Measurements from ENCODE around the gene AGBL1. TPM values are rescaled to one million over a fixed set of nuclear protein-coding genes. Genes with fewer than 3 reads are reported as not detected.
"Not testable (repeated sequence)": the region's sequence is repeated elsewhere in the genome, so short reads cannot be mapped to it uniquely, and the experiment has no call there.

AGBL1 gene
- total and polyA plus RNA-seq, 7 donors: 0.96 to 34.8 (median 6.6) TPM

- ATAC-seq: peak; percentile 57 to 80 (median 72)
- Histone ChIP-seq H3K4me3 (no peak overlapping the region), H3K4me1 (peaks cover 15% of the 10 kb centered on the region), H3K9me3 (no peaks in the 10 kb centered on the region), H3K36me3 (ENCODE audit: insufficient read depth in 1 of 2, low read depth in 1 of 2) (no peaks in the 10 kb centered on the region), H3K27ac (no peak overlapping the region), H3K27me3 (ENCODE audit: insufficient read depth in 3 of 3, low read length in 2 of 3) (no peaks in the 10 kb centered on the region)
- WGBS, 3 donors: 69 to 76% (median 70%) methylated on average over 4 of the region's 4 CpGs
- TF ChIP-seq, protein P1, sequence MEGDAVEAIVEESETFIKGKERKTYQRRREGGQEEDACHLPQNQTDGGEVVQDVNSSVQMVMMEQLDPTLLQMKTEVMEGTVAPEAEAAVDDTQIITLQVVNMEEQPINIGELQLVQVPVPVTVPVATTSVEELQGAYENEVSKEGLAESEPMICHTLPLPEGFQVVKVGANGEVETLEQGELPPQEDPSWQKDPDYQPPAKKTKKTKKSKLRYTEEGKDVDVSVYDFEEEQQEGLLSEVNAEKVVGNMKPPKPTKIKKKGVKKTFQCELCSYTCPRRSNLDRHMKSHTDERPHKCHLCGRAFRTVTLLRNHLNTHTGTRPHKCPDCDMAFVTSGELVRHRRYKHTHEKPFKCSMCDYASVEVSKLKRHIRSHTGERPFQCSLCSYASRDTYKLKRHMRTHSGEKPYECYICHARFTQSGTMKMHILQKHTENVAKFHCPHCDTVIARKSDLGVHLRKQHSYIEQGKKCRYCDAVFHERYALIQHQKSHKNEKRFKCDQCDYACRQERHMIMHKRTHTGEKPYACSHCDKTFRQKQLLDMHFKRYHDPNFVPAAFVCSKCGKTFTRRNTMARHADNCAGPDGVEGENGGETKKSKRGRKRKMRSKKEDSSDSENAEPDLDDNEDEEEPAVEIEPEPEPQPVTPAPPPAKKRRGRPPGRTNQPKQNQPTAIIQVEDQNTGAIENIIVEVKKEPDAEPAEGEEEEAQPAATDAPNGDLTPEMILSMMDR (IDR thresholded peaks at IDR 0.05): peak; percentile 55
- intact Hi-C loops (cut with DNase I): loop anchor here in 1 of 2 donors (10.0 kb wide), 1 partner anchor 130 kb away; no protein-coding TSS in a partner anchor
- no peak for DNase-seq
Observed at GRCh38 chr15:86115145-86115801, 35.6 kb downstream of the AGBL1 start.

- H3K9me3 ChIP-seq: no peaks in the 10 kb centered on the region
- intact Hi-C loops (cut with DNase I): no loop called here
- TF ChIP-seq, protein P1 (IDR thresholded peaks at IDR 0.05): no peak
- H3K36me3 ChIP-seq (ENCODE audit: insufficient read depth in 1 of 2, low read depth in 1 of 2): no peaks in the 10 kb centered on the region
- no peak for DNase-seq
- 68 to 79% (median 70%) methylated on average over 7 of the region's 7 CpGs for WGBS, 3 donors
- no peak overlapping the region for H3K27ac ChIP-seq
- H3K27me3 ChIP-seq (ENCODE audit: insufficient read depth in 3 of 3, low read length in 2 of 3): no peaks in the 10 kb centered on the region
- ATAC-seq: no peak
- H3K4me1 ChIP-seq: peaks cover 6% of the 10 kb centered on the region
- H3K4me3 ChIP-seq: no peak overlapping the region
Observed at GRCh38 chr15:86121568-86122225, 42.0 kb downstream of the AGBL1 start.

- DNase-seq; intact Hi-C loops (cut with DNase I); H3K27me3 ChIP-seq (ENCODE audit: insufficient read depth in 3 of 3, low read length in 2 of 3); H3K4me1 ChIP-seq; H3K27ac ChIP-seq; H3K36me3 ChIP-seq (ENCODE audit: insufficient read depth in 1 of 2, low read depth in 1 of 2); H3K9me3 ChIP-seq; H3K4me3 ChIP-seq; ATAC-seq: not testable (repeated sequence)
- 84 to 86% (median 86%) methylated on average over 3 of the region's 3 CpGs for WGBS, 3 donors
Observed at GRCh38 chr15:86122691-86123391, 43.2 kb downstream of the AGBL1 start.

- Histone ChIP-seq H3K27ac (no peak overlapping the region), H3K9me3 (no peaks in the 10 kb centered on the region), H3K27me3 (ENCODE audit: insufficient read depth in 3 of 3, low read length in 2 of 3) (no peaks in the 10 kb centered on the region), H3K4me1 (peaks cover 13% of the 10 kb centered on the region), H3K36me3 (ENCODE audit: insufficient read depth in 1 of 2, low read depth in 1 of 2) (no peaks in the 10 kb centered on the region), H3K4me3 (no peak overlapping the region)
- DNase-seq: no peak
- ATAC-seq: peak; percentile 63 to 84 (median 73)
- TF ChIP-seq, protein P1 (IDR thresholded peaks at IDR 0.05): no peak
- intact Hi-C loops (cut with DNase I): no loop called here
- 24 to 42% (median 32%) methylated on average over 3 of the region's 3 CpGs for WGBS, 3 donors
Observed at GRCh38 chr15:86125775-86126174, 46.1 kb downstream of the AGBL1 start.

- Histone ChIP-seq H3K27ac (no peak overlapping the region), H3K36me3 (ENCODE audit: insufficient read depth in 1 of 2, low read depth in 1 of 2) (no peaks in the 10 kb centered on the region), H3K4me1 (peaks cover 17% of the 10 kb centered on the region), H3K27me3 (ENCODE audit: insufficient read depth in 3 of 3, low read length in 2 of 3) (no peaks in the 10 kb centered on the region), H3K9me3 (no peaks in the 10 kb centered on the region), H3K4me3 (no peak overlapping the region)
- TF ChIP-seq, protein P1 (IDR thresholded peaks at IDR 0.05): no peak
- no peak for ATAC-seq
- WGBS, 3 donors: 79 to 86% (median 84%) methylated on average over 3 of the region's 3 CpGs
- no peak for DNase-seq
- intact Hi-C loops (cut with DNase I): no loop called here
Observed at GRCh38 chr15:86127547-86127946, 47.9 kb downstream of the AGBL1 start.

Data from psoas muscle (tissue), 8 donors.